GM23338 (cell line): ENCODE measurements around the gene CCDC127. TPM values are rescaled to one million over a fixed set of nuclear protein-coding genes. Genes with fewer than 3 reads are reported as not detected.

ENCODE experiments used
- ATAC-seq: fragments of 200-7000 bp; cut with Tn5 transposase; 3 replicates; pipeline ENCODE4 v1.9.1; 2020
- DNase-seq: peaks from one replicate; pipeline ENCODE4 v3.0.0-alpha.2; 2015; ENCODE audit warnings: low spot score
- H2AFZ ChIP-seq: fragments of 200-600 bp; sonication (generic); 2 replicates; pipeline ENCODE4 v1.8.0; 2016; ENCODE audit warnings: antibody characterized with exemption, mild to moderate bottlenecking, moderate library complexity
- H3F3A ChIP-seq: fragments of 200-600 bp; sonication (generic); replicated peaks from 2 replicates; pipeline ENCODE4 v1.8.0; 2017; ENCODE audit warnings: antibody characterized with exemption, mixed run types, low read depth
- H3K27ac ChIP-seq: fragments of 200-600 bp; sonication (generic); 2 replicates; pipeline ENCODE4 v1.6.1; 2016; ENCODE audit warnings: low read depth
- H3K27me3 ChIP-seq: fragments of 200-600 bp; sonication (generic); 2 replicates; pipeline ENCODE4 v1.8.0; 2016; ENCODE audit warnings: mild to moderate bottlenecking, mixed run types, moderate library complexity; ENCODE audit not compliant: insufficient read depth
- H3K36me3 ChIP-seq: fragments of 200-600 bp; sonication (generic); 2 replicates; pipeline ENCODE4 v1.8.0; 2016; ENCODE audit warnings: mild to moderate bottlenecking; ENCODE audit not compliant: insufficient read depth
- H3K4me1 ChIP-seq: fragments of 200-600 bp; sonication (generic); 2 replicates; pipeline ENCODE4 v1.8.0; 2016; ENCODE audit warnings: mild to moderate bottlenecking, moderate library complexity; ENCODE audit not compliant: insufficient read depth
- H3K4me2 ChIP-seq: fragments of 200-600 bp; sonication (generic); 2 replicates; pipeline ENCODE4 v1.7.1; 2017; ENCODE audit warnings: mixed run types
- H3K4me3 ChIP-seq: fragments of 200-600 bp; sonication (generic); 2 replicates; pipeline ENCODE4 v1.6.1; 2016; ENCODE audit warnings: mixed run types
- H3K79me2 ChIP-seq: fragments of 200-600 bp; sonication (generic); replicated peaks from 2 replicates; pipeline ENCODE4 v1.8.0; 2017; ENCODE audit warnings: mild to moderate bottlenecking; ENCODE audit not compliant: insufficient read depth
- H3K9me2 ChIP-seq: fragments of 200-600 bp; sonication (generic); 2 replicates; pipeline ENCODE4 v1.8.0; 2017; ENCODE audit not compliant: insufficient read depth
- H4K20me1 ChIP-seq: fragments of 200-600 bp; sonication (generic); replicated peaks from 2 replicates; pipeline ENCODE4 v1.8.0; 2017; ENCODE audit warnings: mild to moderate bottlenecking; ENCODE audit not compliant: insufficient read depth
- H3K27ac Mint-ChIP-seq: 2 replicates; pipeline ENCODE4 v1.8.0; 2020; ENCODE audit warnings: inconsistent platforms, mild to moderate bottlenecking, moderate library complexity, mixed read lengths
- H3K27me3 Mint-ChIP-seq: 3 replicates; pipeline ENCODE4 v1.8.0; 2022; ENCODE audit warnings: low read depth, mild to moderate bottlenecking, moderate library complexity, mixed read lengths, inconsistent platforms; ENCODE audit not compliant: insufficient read depth, poor library complexity
- H3K36me3 Mint-ChIP-seq: 3 replicates; pipeline ENCODE4 v1.8.0; 2021; ENCODE audit warnings: low read depth, mild to moderate bottlenecking, inconsistent platforms, moderate library complexity, mixed read lengths
- H3K4me1 Mint-ChIP-seq: 3 replicates; pipeline ENCODE4 v1.8.0; 2020; ENCODE audit warnings: mild to moderate bottlenecking, inconsistent platforms, mixed read lengths
- H3K4me3 Mint-ChIP-seq: 3 replicates; pipeline ENCODE4 v1.8.0; 2021; ENCODE audit warnings: moderate library complexity, mild to moderate bottlenecking, inconsistent platforms, mixed read lengths
- H3K9me3 Mint-ChIP-seq: 3 replicates; pipeline ENCODE4 v1.8.0; 2020; ENCODE audit warnings: moderate library complexity, mild to moderate bottlenecking, inconsistent platforms, mixed read lengths
- CREB1 ChIP-seq: fragments of 250-450 bp; sonication (Bioruptor Pico); IDR thresholded peaks from 2 replicates; pipeline ENCODE4 v1.5.0; 2020; ENCODE audit warnings: low read depth, mild to moderate bottlenecking, moderate library complexity
- EZH2 ChIP-seq: fragments of 200-600 bp; sonication (generic); IDR thresholded peaks from one replicate; pipeline ENCODE4 v1.8.0; 2017; ENCODE audit warnings: antibody characterized with exemption, mild to moderate bottlenecking, low read depth; ENCODE audit not compliant: unreplicated experiment
- EZH2phosphoT487 ChIP-seq: fragments of 200-600 bp; sonication (generic); IDR thresholded peaks from one replicate; pipeline ENCODE4 v1.8.1; 2018; ENCODE audit warnings: antibody characterized with exemption; ENCODE audit not compliant: unreplicated experiment
- JUNB ChIP-seq: IDR thresholded peaks from one replicate; pipeline ENCODE4 v1.6.1; 2016; ENCODE audit warnings: antibody characterized with exemption; ENCODE audit not compliant: unreplicated experiment
- NANOG ChIP-seq: IDR thresholded peaks from 2 replicates; pipeline ENCODE4 v1.6.1; 2016; ENCODE audit warnings: antibody characterized with exemption, borderline replicate concordance
- POLR2AphosphoS5 ChIP-seq: IDR thresholded peaks from 2 replicates; pipeline ENCODE4 v1.6.1; 2016; ENCODE audit warnings: antibody characterized with exemption, low read depth
- STAT1 ChIP-seq: IDR thresholded peaks from one replicate; pipeline ENCODE4 v1.6.1; 2016; ENCODE audit warnings: antibody characterized with exemption; ENCODE audit not compliant: unreplicated experiment
- ZNF114 ChIP-seq: fragments of 250-450 bp; sonication (Bioruptor Pico); IDR thresholded peaks from 2 replicates; pipeline ENCODE4 v1.5.0; 2020; ENCODE audit warnings: mild to moderate bottlenecking, moderate library complexity
- ZNF331 ChIP-seq: fragments of 250-450 bp; sonication (Bioruptor Pico); IDR thresholded peaks from 2 replicates; pipeline ENCODE4 v1.5.0; 2020; ENCODE audit warnings: low read depth, mild to moderate bottlenecking, moderate library complexity
- polyA plus RNA-seq: library from polyadenylated mRNA; unstranded; fragments of >200 nt; fragmentation: Nextera tagmentation; extraction: Ambion mirVana; gene quantifications from 2 replicates; pipeline ENCODE4 v1.2.1, GENCODE V29; 2016
- total RNA-seq: library from RNA; depleted of rRNA; stranded (reverse); fragments of >200 nt; shearing (Covaris generic); gene quantifications from 2 replicates; pipeline ENCODE4 v1.2.3, GENCODE V29; 2014
- TF ChIP-seq, protein P1 (sequence below): IDR thresholded peaks from 2 replicates; pipeline ENCODE4 v1.6.1; 2016; ENCODE audit warnings: antibody characterized with exemption
- TF ChIP-seq, protein P2 (sequence below): IDR thresholded peaks from one replicate; pipeline ENCODE4 v1.6.1; 2018; ENCODE audit warnings: antibody characterized with exemption; ENCODE audit not compliant: unreplicated experiment
- TF ChIP-seq, protein P3 (sequence below), 2 experiments: fragments of 200-600 bp in 1 of 2; sonication (generic) in 1 of 2; conservative IDR thresholded peaks; 2 replicates each; pipeline versions ENCODE4 v1.5.1 to v1.6.1; 2016 to 2017; ENCODE audit warnings: antibody characterized with exemption in 2 of 2, low read depth in 2 of 2, mild to moderate bottlenecking in 2 of 2, moderate library complexity in 1 of 2

The CCDC127 gene
- total and polyA plus RNA-seq, 2 experiments from 2014 or later, result 6.0 to 7.2 TPM

DNA sequence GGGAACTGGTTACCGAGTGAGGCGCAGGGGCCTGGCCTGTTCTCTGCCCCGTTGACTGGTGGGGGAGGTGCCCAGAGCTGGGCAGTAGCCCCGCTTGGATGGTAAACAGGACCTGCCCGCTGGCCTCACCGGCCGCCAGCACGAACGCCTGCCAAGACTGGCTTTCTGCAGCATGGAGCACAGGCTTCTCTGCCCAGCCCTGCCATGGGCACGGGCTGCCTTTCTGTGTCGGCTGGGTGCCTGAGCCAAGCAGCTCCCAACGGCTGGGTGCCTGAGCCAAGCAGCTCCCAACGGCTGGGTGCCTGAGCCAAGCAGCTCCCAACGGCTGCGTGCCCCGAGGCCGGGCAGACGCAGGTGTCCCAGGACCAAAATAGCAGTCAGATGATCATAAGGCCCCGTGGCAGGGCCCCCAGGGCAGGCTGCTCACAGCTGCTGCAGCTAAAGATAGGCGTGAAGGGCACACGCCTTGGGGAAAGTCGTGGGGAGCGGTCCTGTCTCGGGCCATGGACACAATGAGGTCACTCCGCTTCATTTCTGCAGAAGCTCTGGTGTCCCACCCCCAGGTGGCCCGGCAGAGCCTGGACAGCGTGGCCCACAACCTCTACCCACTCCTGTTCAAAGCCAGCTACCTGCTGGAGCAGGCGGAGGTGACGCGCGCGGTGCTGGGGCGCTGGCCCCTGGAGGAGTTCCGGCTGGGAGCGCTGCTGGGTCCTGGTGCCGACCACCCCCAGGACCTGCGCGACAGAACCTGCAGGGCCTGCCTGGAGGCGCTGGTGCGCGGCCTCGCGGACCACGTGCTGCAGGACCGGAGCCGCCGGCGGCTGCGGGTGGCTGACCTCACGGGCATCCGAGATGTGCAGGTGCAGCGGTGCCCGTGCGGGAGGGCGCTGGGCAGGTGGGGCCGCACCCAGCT, 26.7 kb downstream of the CCDC127 start, which contains the start of gene LRRC14B:
TSS of gene LRRC14B (plus strand) at position 460 of the 913 bp plus-strand sequence. CDS start at position 504, 44 bp downstream.
- Histone ChIP-seq H3K4me3 (no peak within 1 kb of the TSS), H2AFZ (no peak within 1 kb of the TSS), H3K79me2 (no peaks in the 10 kb centered on the region), H3K27ac (no peak within 1 kb of the TSS), H4K20me1 (no peaks in the 10 kb centered on the region), H3K9me2 (no peaks in the 10 kb centered on the region), H3K4me1 (no peaks in the 10 kb centered on the region; the same call in 1 of the 2 replicates), H3K4me2 (no peak within 1 kb of the TSS), H3K36me3 (no peaks in the 10 kb centered on the region), H3K27me3 (no peaks in the 10 kb centered on the region), H3F3A (0 out of 2 replicates have a peak, but pooled peaks cover 2% of the 10 kb centered on the region)
- TF ChIP-seq, protein P1, sequence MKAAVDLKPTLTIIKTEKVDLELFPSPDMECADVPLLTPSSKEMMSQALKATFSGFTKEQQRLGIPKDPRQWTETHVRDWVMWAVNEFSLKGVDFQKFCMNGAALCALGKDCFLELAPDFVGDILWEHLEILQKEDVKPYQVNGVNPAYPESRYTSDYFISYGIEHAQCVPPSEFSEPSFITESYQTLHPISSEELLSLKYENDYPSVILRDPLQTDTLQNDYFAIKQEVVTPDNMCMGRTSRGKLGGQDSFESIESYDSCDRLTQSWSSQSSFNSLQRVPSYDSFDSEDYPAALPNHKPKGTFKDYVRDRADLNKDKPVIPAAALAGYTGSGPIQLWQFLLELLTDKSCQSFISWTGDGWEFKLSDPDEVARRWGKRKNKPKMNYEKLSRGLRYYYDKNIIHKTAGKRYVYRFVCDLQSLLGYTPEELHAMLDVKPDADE, result no peak
- ATAC-seq (peak; percentile 8), DNase-seq (no peak)
- no peaks in the 10 kb centered on the region for H3K36me3 Mint-ChIP-seq
- peaks cover 14% of the 10 kb centered on the region for H3K27me3 Mint-ChIP-seq
- H3K27ac Mint-ChIP-seq, result no peak within 1 kb of the TSS
- no peak within 1 kb of the TSS for H3K4me3 Mint-ChIP-seq
- H3K4me1 Mint-ChIP-seq, result peaks cover 16% of the 10 kb centered on the region; the same call in 2 of the 3 replicates
- no peaks in the 10 kb centered on the region for H3K9me3 Mint-ChIP-seq

DNA sequence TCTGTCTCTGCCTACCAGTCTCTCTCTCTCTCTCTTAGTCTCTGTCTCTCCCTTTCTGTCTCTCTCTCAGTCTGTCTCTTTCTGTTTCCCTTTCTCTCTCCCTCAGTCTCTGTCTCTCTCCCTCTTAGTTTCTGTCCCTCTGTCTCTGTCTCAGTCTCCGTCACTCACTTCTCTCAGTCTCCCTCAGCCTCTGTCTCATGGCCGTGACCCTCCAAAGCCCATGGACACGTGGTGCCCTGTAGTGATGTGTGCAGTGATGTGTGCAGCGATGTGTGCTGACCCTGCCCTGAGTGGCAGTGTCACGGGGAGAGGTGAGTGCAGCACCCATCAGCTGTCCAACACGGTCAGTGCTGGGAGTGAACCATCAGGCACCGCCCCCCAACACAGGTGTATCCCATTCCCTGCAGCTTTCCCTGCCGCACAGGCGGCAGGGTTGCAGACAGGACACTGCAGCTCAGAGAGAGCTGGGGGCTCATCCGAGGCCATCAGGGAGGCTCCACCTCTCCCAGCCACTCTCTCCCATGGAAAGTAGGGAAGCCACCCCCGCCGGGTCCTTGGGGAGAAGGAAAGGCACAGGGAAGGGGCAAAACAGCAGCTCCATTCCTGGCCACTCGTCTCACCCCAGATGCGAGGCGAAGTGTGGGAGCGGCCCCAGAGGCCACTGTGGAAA, 27.5 kb downstream of the CCDC127 start:
- TF ChIP-seq, protein P2, sequence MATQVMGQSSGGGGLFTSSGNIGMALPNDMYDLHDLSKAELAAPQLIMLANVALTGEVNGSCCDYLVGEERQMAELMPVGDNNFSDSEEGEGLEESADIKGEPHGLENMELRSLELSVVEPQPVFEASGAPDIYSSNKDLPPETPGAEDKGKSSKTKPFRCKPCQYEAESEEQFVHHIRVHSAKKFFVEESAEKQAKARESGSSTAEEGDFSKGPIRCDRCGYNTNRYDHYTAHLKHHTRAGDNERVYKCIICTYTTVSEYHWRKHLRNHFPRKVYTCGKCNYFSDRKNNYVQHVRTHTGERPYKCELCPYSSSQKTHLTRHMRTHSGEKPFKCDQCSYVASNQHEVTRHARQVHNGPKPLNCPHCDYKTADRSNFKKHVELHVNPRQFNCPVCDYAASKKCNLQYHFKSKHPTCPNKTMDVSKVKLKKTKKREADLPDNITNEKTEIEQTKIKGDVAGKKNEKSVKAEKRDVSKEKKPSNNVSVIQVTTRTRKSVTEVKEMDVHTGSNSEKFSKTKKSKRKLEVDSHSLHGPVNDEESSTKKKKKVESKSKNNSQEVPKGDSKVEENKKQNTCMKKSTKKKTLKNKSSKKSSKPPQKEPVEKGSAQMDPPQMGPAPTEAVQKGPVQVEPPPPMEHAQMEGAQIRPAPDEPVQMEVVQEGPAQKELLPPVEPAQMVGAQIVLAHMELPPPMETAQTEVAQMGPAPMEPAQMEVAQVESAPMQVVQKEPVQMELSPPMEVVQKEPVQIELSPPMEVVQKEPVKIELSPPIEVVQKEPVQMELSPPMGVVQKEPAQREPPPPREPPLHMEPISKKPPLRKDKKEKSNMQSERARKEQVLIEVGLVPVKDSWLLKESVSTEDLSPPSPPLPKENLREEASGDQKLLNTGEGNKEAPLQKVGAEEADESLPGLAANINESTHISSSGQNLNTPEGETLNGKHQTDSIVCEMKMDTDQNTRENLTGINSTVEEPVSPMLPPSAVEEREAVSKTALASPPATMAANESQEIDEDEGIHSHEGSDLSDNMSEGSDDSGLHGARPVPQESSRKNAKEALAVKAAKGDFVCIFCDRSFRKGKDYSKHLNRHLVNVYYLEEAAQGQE, result no peak
- no peak for TF ChIP-seq ZNF331
- no peak for TF ChIP-seq POLR2AphosphoS5
- no peak for TF ChIP-seq NANOG
- no peak for TF ChIP-seq CREB1 (CRISPR knock-in tag)
- TF ChIP-seq EZH2phosphoT487, result no peak
- TF ChIP-seq STAT1, result no peak
- TF ChIP-seq, protein P3, sequence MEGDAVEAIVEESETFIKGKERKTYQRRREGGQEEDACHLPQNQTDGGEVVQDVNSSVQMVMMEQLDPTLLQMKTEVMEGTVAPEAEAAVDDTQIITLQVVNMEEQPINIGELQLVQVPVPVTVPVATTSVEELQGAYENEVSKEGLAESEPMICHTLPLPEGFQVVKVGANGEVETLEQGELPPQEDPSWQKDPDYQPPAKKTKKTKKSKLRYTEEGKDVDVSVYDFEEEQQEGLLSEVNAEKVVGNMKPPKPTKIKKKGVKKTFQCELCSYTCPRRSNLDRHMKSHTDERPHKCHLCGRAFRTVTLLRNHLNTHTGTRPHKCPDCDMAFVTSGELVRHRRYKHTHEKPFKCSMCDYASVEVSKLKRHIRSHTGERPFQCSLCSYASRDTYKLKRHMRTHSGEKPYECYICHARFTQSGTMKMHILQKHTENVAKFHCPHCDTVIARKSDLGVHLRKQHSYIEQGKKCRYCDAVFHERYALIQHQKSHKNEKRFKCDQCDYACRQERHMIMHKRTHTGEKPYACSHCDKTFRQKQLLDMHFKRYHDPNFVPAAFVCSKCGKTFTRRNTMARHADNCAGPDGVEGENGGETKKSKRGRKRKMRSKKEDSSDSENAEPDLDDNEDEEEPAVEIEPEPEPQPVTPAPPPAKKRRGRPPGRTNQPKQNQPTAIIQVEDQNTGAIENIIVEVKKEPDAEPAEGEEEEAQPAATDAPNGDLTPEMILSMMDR (conservative IDR thresholded peaks at IDR 0.05; ENCODE audit: low read depth in 2 of 2), result no peak
- no peak for TF ChIP-seq ZNF114
- no peak for TF ChIP-seq JUNB
- no peak for TF ChIP-seq EZH2
- TF ChIP-seq, protein P1, result no peak
- DNase-seq (no peak), ATAC-seq (no peak)
- Mint-ChIP-seq H3K27me3 (peaks cover 16% of the 10 kb centered on the region), H3K4me3 (no peak overlapping the region), H3K27ac (no peak overlapping the region), H3K4me1 (peaks cover 16% of the 10 kb centered on the region; the same call in 2 of the 3 replicates), H3K36me3 (no peaks in the 10 kb centered on the region), H3K9me3 (no peaks in the 10 kb centered on the region)
- Histone ChIP-seq H3K36me3 (no peaks in the 10 kb centered on the region), H3K4me3 (no peak overlapping the region), H4K20me1 (no peaks in the 10 kb centered on the region), H3K9me2 (no peaks in the 10 kb centered on the region), H3K27me3 (no peaks in the 10 kb centered on the region), H2AFZ (no peak overlapping the region), H3K4me1 (no peaks in the 10 kb centered on the region; the same call in 1 of the 2 replicates), H3K4me2 (no peak overlapping the region), H3F3A (0 out of 2 replicates have a peak, but pooled peaks cover 2% of the 10 kb centered on the region), H3K27ac (no peak overlapping the region), H3K79me2 (no peaks in the 10 kb centered on the region)
